K562 (cell line): Measurements from ENCODE around the gene PPEF2. TPM values are rescaled to one million over a fixed set of nuclear protein-coding genes. Genes with fewer than 3 reads are reported as not detected.

Source experiments
- ATAC-seq: fragments of 200-7000 bp; cut with Tn5 transposase; 3 replicates; pipeline ENCODE4 v1.9.1; 2020; ENCODE audit warnings: moderate library complexity
- BruUV-seq: library from RNA; stranded (reverse); fragments of 400-500 nt; replicated peaks from 2 replicates; lab custom pipeline; 2021; lab: Mats Ljungman, UMichigan
- CTCF ChIA-PET: fragments of 300-600 bp; formaldehyde crosslinking; extraction: SDS; loops from one replicate; lab custom pipeline; 2021; ENCODE audit warnings: low intra/inter-chr PET ratio; lab: Yijun Ruan, JAX
- POLR2A ChIA-PET: fragments of 300-600, 350-650 bp; sonication (Branson Sonifier 250); formaldehyde crosslinking; extraction: SDS; loops from one replicate; lab custom pipeline; 2021; ENCODE audit warnings: antibody characterized with exemption, inconsistent platforms; lab: Yijun Ruan, JAX
- DNase-seq, 4 experiments: peaks; one replicate each; pipeline versions ENCODE4 v3.0.0 to v3.0.0-alpha.2; 2011 to 2018; ENCODE audit warnings: low spot score in 3 of 4, mixed read lengths in 3 of 4; ENCODE audit errors: extremely low read depth in 1 of 4
- FAIRE-seq: peaks from 2 replicates; lab custom pipeline; 2011; peaks lifted over from hg19 to GRCh38; lab: Jason Lieb, UNC
- H2AFZ ChIP-seq: 2 replicates; pipeline ENCODE4 v1.6.0; 2011; ENCODE audit warnings: low read depth, low read length, control low read depth, inconsistent platforms
- H3K27ac ChIP-seq: fragments of 200-600 bp; 3 replicates; pipeline ENCODE4 v1.8.0; 2011; ENCODE audit warnings: low read depth, mild to moderate bottlenecking, control low read depth, inconsistent platforms, low read length, moderate library complexity, mixed read lengths; ENCODE audit errors: extremely low read depth
- H3K27me3 ChIP-seq, 2 experiments: fragments of 300-600 bp in 1 of 2; 2 replicates in 1 of 2; 3 replicates in 1 of 2; pipeline versions ENCODE4 v1.6.0 to v1.8.0; 2011; ENCODE audit warnings: inconsistent platforms in 2 of 2, low read length in 2 of 2, mild to moderate bottlenecking in 1 of 2, mixed read lengths in 1 of 2, moderate library complexity in 1 of 2; ENCODE audit not compliant: control insufficient read depth in 2 of 2, insufficient read depth in 2 of 2
- H3K36me3 ChIP-seq: fragments of 300-600 bp; 3 replicates; pipeline ENCODE4 v1.8.0; 2011; ENCODE audit warnings: mild to moderate bottlenecking, low read length, inconsistent platforms; ENCODE audit not compliant: control insufficient read depth, insufficient read depth
- H3K4me1 ChIP-seq, 2 experiments: fragments of 200-600 bp in 1 of 2; replicated peaks in 1 of 2; 2 replicates in 1 of 2; 3 replicates in 1 of 2; pipeline versions ENCODE4 v1.5.1 to v1.8.0; 2011; ENCODE audit warnings: inconsistent platforms in 2 of 2, low read length in 2 of 2, mild to moderate bottlenecking in 1 of 2, mixed read lengths in 1 of 2, moderate library complexity in 1 of 2; ENCODE audit not compliant: control insufficient read depth in 2 of 2, insufficient read depth in 2 of 2
- H3K4me2 ChIP-seq: 2 replicates; pipeline ENCODE4 v1.6.1; 2011; ENCODE audit warnings: low read length, control low read depth, inconsistent platforms, mixed read lengths; ENCODE audit not compliant: insufficient read depth
- H3K4me3 ChIP-seq: fragments of 200-600 bp; sonication (generic), shearing (Covaris generic); 2 replicates; pipeline ENCODE4 v1.5.1; 2016; ENCODE audit warnings: control low read depth, inconsistent platforms
- H3K79me2 ChIP-seq: fragments of 200-600 bp; 3 replicates; pipeline ENCODE4 v1.8.0; 2011; ENCODE audit warnings: low read length, inconsistent platforms; ENCODE audit not compliant: control insufficient read depth, insufficient read depth
- H3K9ac ChIP-seq, 2 experiments: 2 replicates each; pipeline versions ENCODE4 v1.6.0 to v1.6.1; 2011; ENCODE audit warnings: low read depth in 2 of 2, low read length in 2 of 2, control low read depth in 1 of 2, inconsistent platforms in 1 of 2, mild to moderate bottlenecking in 1 of 2, mixed read lengths in 1 of 2; ENCODE audit not compliant: insufficient read depth in 1 of 2
- H3K9me1 ChIP-seq: one replicate; pipeline ENCODE4 v1.6.0; 2011; ENCODE audit warnings: inconsistent platforms, mild to moderate bottlenecking, low read length, moderate library complexity; ENCODE audit not compliant: control insufficient read depth, insufficient read depth
- H3K9me3 ChIP-seq: replicated peaks from 2 replicates; pipeline ENCODE4 v1.5.1; 2011; ENCODE audit warnings: low read depth, low read length, inconsistent platforms; ENCODE audit not compliant: control insufficient read depth, insufficient read depth
- H4K20me1 ChIP-seq: replicated peaks from 2 replicates; pipeline ENCODE4 v1.6.1; 2011; ENCODE audit warnings: low read length, inconsistent platforms, mixed read lengths; ENCODE audit not compliant: control insufficient read depth, insufficient read depth
- CTCF ChIP-seq, 3 experiments: IDR thresholded peaks in 2 of 3; conservative IDR thresholded peaks in 1 of 3; 2 replicates each; pipeline ENCODE4 v1.5.1; 2011 to 2012; ENCODE audit warnings: low read length in 3 of 3, mild to moderate bottlenecking in 3 of 3, control low read depth in 2 of 3, improper control_type of control experiment in 1 of 3, inconsistent platforms in 1 of 3, low read depth in 1 of 3, mixed read lengths in 1 of 3, moderate library complexity in 1 of 3; ENCODE audit not compliant: insufficient read depth in 2 of 3
- ESRRA ChIP-seq: fragments of 450-650 bp; IDR thresholded peaks from 2 replicates; pipeline ENCODE4 v1.6.1; 2014; ENCODE audit warnings: low read depth, mild to moderate bottlenecking, moderate library complexity, borderline replicate concordance
- NCOA1 ChIP-seq: fragments of 450-650 bp; IDR thresholded peaks from 2 replicates; pipeline ENCODE4 v1.6.1; 2016; ENCODE audit warnings: low read depth
- RAD21 ChIP-seq, 2 experiments: fragments of 250-450 bp in 1 of 2; fragments of 450-650 bp in 1 of 2; sonication (Bioruptor Pico) in 1 of 2; formaldehyde crosslinking in 1 of 2; IDR thresholded peaks in 1 of 2; conservative IDR thresholded peaks in 1 of 2; 2 replicates each; pipeline versions ENCODE4 v1.4.0 to v1.8.0; 2020 to 2022; ENCODE audit warnings: mild to moderate bottlenecking in 2 of 2, moderate library complexity in 1 of 2
- REST ChIP-seq, 2 experiments: fragments of 450-650 bp; formaldehyde crosslinking in 1 of 2; IDR thresholded peaks; 2 replicates each; pipeline versions ENCODE4 v1.4.0 to v1.6.1; 2014 to 2020; ENCODE audit warnings: mild to moderate bottlenecking in 2 of 2, borderline replicate concordance in 1 of 2, low read depth in 1 of 2
- SMC3 ChIP-seq: conservative IDR thresholded peaks from 2 replicates; pipeline ENCODE4 v1.6.1; 2011; ENCODE audit warnings: low read depth, low read length, improper control_type of control experiment; ENCODE audit not compliant: insufficient read depth
- TEAD1 ChIP-seq, 2 experiments: fragments of 450-650 bp in 1 of 2; sonication (generic) in 1 of 2; formaldehyde crosslinking; IDR thresholded peaks; 2 replicates each; pipeline versions ENCODE4 v1.4.0 to v1.8.0; 2020 to 2022; ENCODE audit warnings: mild to moderate bottlenecking in 2 of 2, missing genetic modification reagents in 1 of 2
- ZNF384 ChIP-seq: IDR thresholded peaks from 2 replicates; pipeline ENCODE4 v1.6.1; 2012; ENCODE audit warnings: low read depth, low read length, improper control_type of control experiment
- ZSCAN32 ChIP-seq: fragments of 450-650 bp; formaldehyde crosslinking; IDR thresholded peaks from 2 replicates; pipeline ENCODE4 v1.4.0; 2020; ENCODE audit warnings: mild to moderate bottlenecking, moderate library complexity
- WGBS: fragments of 100-300 bp; shearing (Covaris generic); methylation state at CpG from one replicate; pipeline ENCODE4 v1.1.6; 2016; ENCODE audit warnings: low coverage, mixed read lengths; ENCODE audit not compliant: insufficient coverage; ENCODE audit errors: missing lambda C conversion rate; 5-methylcytosine and 5-hydroxymethylcytosine counted together
- in situ Hi-C: fragments of 300-500 bp; cut with MboI; formaldehyde crosslinking; loops from 4 replicates; pipeline ENCODE4 v1.15.0; 2018; ENCODE audit warnings: inconsistent platforms, mixed read lengths
- intact Hi-C: fragments of 100-400 bp; cut with micrococcal nuclease; formaldehyde crosslinking; loops from 2 replicates; pipeline ENCODE4 v1.14.2; 2022
- polyA plus RNA-seq, 8 experiments: library from polyadenylated mRNA; depleted of rRNA in 4 of 8; stranded (reverse) in 5 of 8; unstranded in 3 of 8; fragments of >200 nt; fragmentation: Nextera tagmentation in 2 of 8; fragmentation: Illumina TruSeq in 1 of 8; extraction: Ambion mirVana in 2 of 8; extraction: Trizol in 1 of 8; gene quantifications; 2 replicates each; pipeline versions ENCODE4 v1.2.1 to v1.2.3, GENCODE V29; 2011 to 2014; ENCODE audit warnings: inconsistent platforms in 1 of 8, missing spikeins in 1 of 8
- total RNA-seq, 7 experiments: library from RNA; depleted of rRNA in 6 of 7; stranded (reverse); fragments of >200 nt in 6 of 7; fragmentation: Illumina TruSeq in 2 of 7; extraction: Trizol in 2 of 7; gene quantifications; 2 replicates each; pipeline versions ENCODE4 v1.2.1 to v1.2.3, GENCODE V29; 2011 to 2021; ENCODE audit warnings: low replicate concordance in 1 of 7

Gene PPEF2
- total and polyA plus RNA-seq, 9 of the 15 experiments (the other 6 are each of a cell fraction or from before 2014, with no cell fraction given): not detected

GRCh38 chr4:75895744-75896314 is 6.4 kb downstream of the PPEF2 start:
- ATAC-seq (peak; percentile 90), FAIRE-seq (peak; percentile 86), DNase-seq (peak; percentile 50 to 65 (median 59))
- no peaks in the 10 kb centered on the region for H3K9me3 ChIP-seq
- H3K9me1 ChIP-seq: no peaks in the 10 kb centered on the region
- BruUV-seq: no TSS peak
- 4% methylated on average over 4 of the region's 4 CpGs for WGBS
- no peak overlapping the region for H2AFZ ChIP-seq
- H3K27me3 ChIP-seq: peaks cover 5 to 15% of the 10 kb centered on the region in 2 experiments; a peak in 4 of 5 replicates
- in situ Hi-C loops: no loop called here
- no peaks in the 10 kb centered on the region for H4K20me1 ChIP-seq
- no peak overlapping the region for H3K4me2 ChIP-seq
- H3K4me3 ChIP-seq: no peak overlapping the region
- no peak overlapping the region for H3K9ac ChIP-seq
- H3K79me2 ChIP-seq: no peaks in the 10 kb centered on the region
- intact Hi-C loops: loop anchor here (5.0 kb wide), 1 partner anchor 171 kb away; no protein-coding TSS in a partner anchor
- H3K27ac ChIP-seq: no peak overlapping the region
- ChIA-PET POLR2A (no interaction called here), CTCF (interaction anchor here (1.4 to 2.0 kb wide), 2 partner anchors 172 to 191 kb away, joined by 4 to 7 read pairs; no protein-coding TSS in a partner anchor)
- no peaks in the 10 kb centered on the region for H3K4me1 ChIP-seq
- TF ChIP-seq ESRRA (peak; percentile 24; the same call in 1 of the 2 replicates), ZSCAN32 (CRISPR knock-in tag) (no peak), TEAD1 (CRISPR knock-in tag; IDR thresholded peaks at IDR 0.05) (0 out of 4 replicates have a peak, but pooled peaks of 1 of the 2 experiments have one; percentile 29), RAD21 (CRISPR knock-in tag; conservative IDR thresholded peaks at IDR 0.05 in 1 of 2, IDR thresholded peaks at IDR 0.05 in 1 of 2) (peak; percentile 37 to 47), ZNF384 (0 out of 2 replicates have a peak, but pooled peaks have one; percentile 37), SMC3 (0 out of 2 replicates have a peak, but pooled peaks have one; percentile 30), REST (IDR thresholded peaks at IDR 0.05; ENCODE audit: borderline replicate concordance) (peak; percentile 40; the same call in 1 of the 2 replicates), REST (CRISPR knock-in tag; IDR thresholded peaks at IDR 0.05; ENCODE audit: low read depth) (no peak), NCOA1 (no peak), CTCF (IDR thresholded peaks at IDR 0.05 in 2 of 3, conservative IDR thresholded peaks at IDR 0.05 in 1 of 3; ENCODE audit: insufficient read depth in 2 of 3, low read depth in 1 of 3, low read length in 3 of 3) (peak; percentile 60 to 67 (median 62))
- H3K36me3 ChIP-seq: no peaks in the 10 kb centered on the region
